HG02981 (cell line): ENCODE data around the gene MRPL34.
A peak's percentile ranks its signal among the peaks of the same experiment; 100 is the strongest.

Experiments
- ATAC-seq: cut with Tn5 transposase; IDR thresholded peaks from one replicate; pipeline ENCODE4 v1.9.1; 2021; ENCODE audit warnings: mild to moderate bottlenecking, moderate library complexity; ENCODE audit not compliant: unreplicated experiment

Gene MRPL34

GRCh38 chr19:17327654-17328516 lies 22.2 kb downstream of the MRPL34 start:
- no peak for ATAC-seq

GRCh38 chr19:17328517-17329365 lies 23.1 kb downstream of the MRPL34 start:
- no peak for ATAC-seq

GRCh38 chr19:17329366-17330261 lies 23.9 kb downstream of the MRPL34 start:
- ATAC-seq = no peak

- ATAC-seq = no peak
These were observed 24.8 kb downstream of the MRPL34 start for GRCh38 chr19:17330262-17331044.

GRCh38 chr19:17331045-17331558 lies 25.4 kb downstream of the MRPL34 start:
- ATAC-seq = no peak

GRCh38 chr19:17332360-17332676 lies 26.6 kb downstream of the MRPL34 start:
- no peak for ATAC-seq

- ATAC-seq = no peak
These were observed 27.3 kb downstream of the MRPL34 start for GRCh38 chr19:17332677-17333581.

- ATAC-seq = no peak
These were observed 28.1 kb downstream of the MRPL34 start for GRCh38 chr19:17333611-17334413.

- ATAC-seq = peak; percentile 45
These were observed 29.0 kb downstream of the MRPL34 start, which contains the start of gene ANO8 for GRCh38 chr19:17334414-17335409. ANO8 (minus strand) TSS chr19:17334855; CDS start chr19:17334670, 185 bp downstream.

- ATAC-seq = no peak
These were observed 29.9 kb downstream of the MRPL34 start for GRCh38 chr19:17335575-17335974.

- peak; percentile 78 for ATAC-seq
These were observed 31.4 kb downstream of the MRPL34 start, which contains the start of gene GTPBP3 for GRCh38 chr19:17336872-17337674. GTPBP3 (plus strand) TSS chr19:17337553; CDS start chr19:17337612, 59 bp downstream.

GRCh38 chr19:17337675-17338432 lies 32.2 kb downstream of the MRPL34 start:
- no peak for ATAC-seq

- no peak for ATAC-seq
These were observed 32.9 kb downstream of the MRPL34 start for GRCh38 chr19:17338433-17339078.

- no peak for ATAC-seq
These were observed 33.5 kb downstream of the MRPL34 start for GRCh38 chr19:17339088-17339741.
